Anterior cingulate cortex (tissue), 58 donors: ENCODE results near the gene LRMDA.

Source experiments
- DNase-seq, 58 donors: peaks; one replicate each; lab custom pipeline; 2025; lab: John Stamatoyannopoulos, UW

The LRMDA gene

GRCh38 chr10:75401569-75402485 is 29.6 kb upstream of the LRMDA start, which contains the start of gene ZNF503:
ZNF503 (minus strand) TSS chr10:75401764; CDS start chr10:75401419, 345 bp downstream.
- DNase-seq, result peak; percentile 76 to 98 (median 93)

- DNase-seq, result peak in 8 of 58 donors; percentile 32 to 81 (median 52)
Observed at GRCh38 chr10:75402486-75403143, 28.8 kb upstream of the LRMDA start.

GRCh38 chr10:75403144-75403938 is 28.1 kb upstream of the LRMDA start:
- peak in 8 of 58 donors; percentile 18 to 65 (median 34) for DNase-seq

GRCh38 chr10:75403939-75404814 is 27.2 kb upstream of the LRMDA start:
- no peak for DNase-seq

- peak in 1 of 58 donors; percentile 31 for DNase-seq
Observed at GRCh38 chr10:75404815-75405597, 26.4 kb upstream of the LRMDA start.

GRCh38 chr10:75405598-75406461 is 25.6 kb upstream of the LRMDA start:
- DNase-seq, result no peak

- no peak for DNase-seq
Observed at GRCh38 chr10:75406462-75407223, 24.8 kb upstream of the LRMDA start.

GRCh38 chr10:75407224-75407712 is 24.2 kb upstream of the LRMDA start:
- DNase-seq, result no peak

GRCh38 chr10:75407713-75408508 is 23.5 kb upstream of the LRMDA start:
- DNase-seq, result peak in 2 of 58 donors; percentile 23 to 35

- DNase-seq, result no peak
Observed at GRCh38 chr10:75408509-75408875, 22.9 kb upstream of the LRMDA start.

GRCh38 chr10:75408911-75409885 is 22.2 kb upstream of the LRMDA start:
- DNase-seq, result peak in 12 of 58 donors; percentile 7 to 62 (median 28)

GRCh38 chr10:75410132-75411005 is 21.1 kb upstream of the LRMDA start:
- no peak for DNase-seq

- no peak for DNase-seq
Observed at GRCh38 chr10:75414527-75414926, 16.9 kb upstream of the LRMDA start.

GRCh38 chr10:75417522-75417927 is 13.9 kb upstream of the LRMDA start:
- peak in 1 of 58 donors; percentile 71 for DNase-seq
